Measurements from ENCODE around the gene CFAP57. TPM values are rescaled to one million over a fixed set of nuclear protein-coding genes. Genes with fewer than 3 reads are reported as not detected.
"Not testable (repeated sequence)": the region's sequence is repeated elsewhere in the genome, so short reads cannot be mapped to it uniquely, and the experiment has no call there.

The CFAP57 gene
- total RNA-seq, 2 experiments from 2014 or later, result not detected

- Mint-ChIP-seq H3K9me3 (peaks cover 2% of the 10 kb centered on the region), H3K4me1 (no peaks in the 10 kb centered on the region), H3K27me3 (peaks cover 18% of the 10 kb centered on the region), H3K4me3 (no peak overlapping the region), H3K27ac (no peak overlapping the region), H3K36me3 (ENCODE audit: low read depth) (no peaks in the 10 kb centered on the region)
- POLR2A ChIA-PET, result no interaction called here
- CTCF ChIA-PET, result no interaction called here
- DNase-seq, result no peak
These were observed 16.0 kb downstream of the CFAP57 start for GRCh38 chr1:43188106-43188505.

- Mint-ChIP-seq H3K36me3 (ENCODE audit: low read depth) (no peaks in the 10 kb centered on the region), H3K4me3 (no peak overlapping the region), H3K27ac (no peak overlapping the region), H3K27me3 (peaks cover 14% of the 10 kb centered on the region), H3K4me1 (no peaks in the 10 kb centered on the region), H3K9me3 (peaks cover 8% of the 10 kb centered on the region)
- DNase-seq, result no peak
- POLR2A ChIA-PET, result no interaction called here
- CTCF ChIA-PET, result interaction anchor here (1.2 kb wide), 1 partner anchor 8 kb away, joined by 4 read pairs; no protein-coding TSS in a partner anchor
These were observed 22.4 kb downstream of the CFAP57 start for GRCh38 chr1:43194509-43194908.

- Mint-ChIP-seq H3K4me3 (no peak overlapping the region), H3K36me3 (ENCODE audit: low read depth) (no peaks in the 10 kb centered on the region), H3K4me1 (no peaks in the 10 kb centered on the region), H3K27ac (no peak overlapping the region), H3K27me3 (peaks cover 6% of the 10 kb centered on the region), H3K9me3 (peaks cover 6% of the 10 kb centered on the region)
- ChIA-PET POLR2A (no interaction called here), CTCF (interaction anchor here (1.5 kb wide), 1 partner anchor 9 kb away, joined by 4 read pairs; no protein-coding TSS in a partner anchor)
- DNase-seq, result no peak
These were observed 25.4 kb downstream of the CFAP57 start for GRCh38 chr1:43197343-43198127.

- no peaks in the 10 kb centered on the region for H3K36me3 Mint-ChIP-seq (ENCODE audit: low read depth)
- no peaks in the 10 kb centered on the region for H3K4me1 Mint-ChIP-seq
- H3K9me3 Mint-ChIP-seq, result peaks cover 4% of the 10 kb centered on the region
- POLR2A ChIA-PET, result no interaction called here
- CTCF ChIA-PET, result no interaction called here
- no peak for DNase-seq
- no peak overlapping the region for H3K4me3 Mint-ChIP-seq
- peaks cover 4% of the 10 kb centered on the region for H3K27me3 Mint-ChIP-seq
- no peak overlapping the region for H3K27ac Mint-ChIP-seq
These were observed 27.1 kb downstream of the CFAP57 start for GRCh38 chr1:43199093-43199726.

- no peak overlapping the region for H3K4me3 Mint-ChIP-seq
- peaks cover 5% of the 10 kb centered on the region for H3K27me3 Mint-ChIP-seq
- POLR2A ChIA-PET, result no interaction called here
- CTCF ChIA-PET, result no interaction called here
- H3K27ac Mint-ChIP-seq, result no peak overlapping the region
- DNase-seq, result no peak
- no peaks in the 10 kb centered on the region for H3K9me3 Mint-ChIP-seq
- no peaks in the 10 kb centered on the region for H3K36me3 Mint-ChIP-seq (ENCODE audit: low read depth)
- H3K4me1 Mint-ChIP-seq, result peaks cover 1% of the 10 kb centered on the region
These were observed 31.7 kb downstream of the CFAP57 start for GRCh38 chr1:43203859-43204258.

GRCh38 chr1:43204394-43204793, 32.3 kb downstream of the CFAP57 start:
- Mint-ChIP-seq H3K9me3 (no peaks in the 10 kb centered on the region), H3K27ac (no peak overlapping the region), H3K36me3 (ENCODE audit: low read depth) (no peaks in the 10 kb centered on the region), H3K4me3 (no peak overlapping the region), H3K4me1 (peaks cover 1% of the 10 kb centered on the region), H3K27me3 (peaks cover 5% of the 10 kb centered on the region)
- DNase-seq, result no peak
- POLR2A ChIA-PET, result no interaction called here
- CTCF ChIA-PET, result no interaction called here

GRCh38 chr1:43205671-43206070, 33.5 kb downstream of the CFAP57 start:
- Mint-ChIP-seq H3K27me3 (peaks cover 9% of the 10 kb centered on the region), H3K4me1 (peaks cover 1% of the 10 kb centered on the region), H3K9me3 (no peaks in the 10 kb centered on the region), H3K27ac (no peak overlapping the region), H3K4me3 (no peak overlapping the region), H3K36me3 (ENCODE audit: low read depth) (no peaks in the 10 kb centered on the region)
- POLR2A ChIA-PET, result no interaction called here
- DNase-seq, result no peak
- CTCF ChIA-PET, result interaction anchor here (0.6 to 1.5 kb wide), 3 partner anchors 8 to 583 kb away, joined by 3 to 4 read pairs (median 3); no protein-coding TSS in a partner anchor

GRCh38 chr1:43206600-43207228, 34.6 kb downstream of the CFAP57 start:
- no peaks in the 10 kb centered on the region for H3K9me3 Mint-ChIP-seq
- H3K27me3 Mint-ChIP-seq, result peaks cover 9% of the 10 kb centered on the region
- ChIA-PET POLR2A (no interaction called here), CTCF (interaction anchor here (1.4 to 1.5 kb wide), 2 partner anchors 9 to 20 kb away, joined by 3 to 4 read pairs; no protein-coding TSS in a partner anchor)
- H3K36me3 Mint-ChIP-seq (ENCODE audit: low read depth), result no peaks in the 10 kb centered on the region
- H3K4me3 Mint-ChIP-seq, result no peak overlapping the region
- H3K4me1 Mint-ChIP-seq, result peaks cover 1% of the 10 kb centered on the region
- no peak overlapping the region for H3K27ac Mint-ChIP-seq
- no peak for DNase-seq

GRCh38 chr1:43207229-43207853, 35.2 kb downstream of the CFAP57 start:
- Mint-ChIP-seq H3K27me3 (peaks cover 9% of the 10 kb centered on the region), H3K36me3 (ENCODE audit: low read depth) (no peaks in the 10 kb centered on the region), H3K4me1 (peaks cover 1% of the 10 kb centered on the region), H3K27ac (no peak overlapping the region), H3K4me3 (no peak overlapping the region), H3K9me3 (no peaks in the 10 kb centered on the region)
- POLR2A ChIA-PET, result no interaction called here
- CTCF ChIA-PET, result interaction anchor here (1.4 kb wide), 1 partner anchor 9 kb away, joined by 4 read pairs; no protein-coding TSS in a partner anchor
- no peak for DNase-seq

- H3K9me3 Mint-ChIP-seq; H3K4me1 Mint-ChIP-seq; H3K36me3 Mint-ChIP-seq (ENCODE audit: low read depth); H3K4me3 Mint-ChIP-seq; CTCF ChIA-PET; POLR2A ChIA-PET; H3K27ac Mint-ChIP-seq; DNase-seq: not testable (repeated sequence)
- H3K27me3 Mint-ChIP-seq, result peaks cover 11% of the 10 kb centered on the region
These were observed 36.1 kb downstream of the CFAP57 start for GRCh38 chr1:43208277-43208676.

GRCh38 chr1:43214501-43215444, 42.6 kb downstream of the CFAP57 start:
- POLR2A ChIA-PET, result no interaction called here
- no peak overlapping the region for H3K4me3 Mint-ChIP-seq
- peaks cover 16% of the 10 kb centered on the region for H3K27me3 Mint-ChIP-seq
- no peak for DNase-seq
- no peaks in the 10 kb centered on the region for H3K9me3 Mint-ChIP-seq
- no peak overlapping the region for H3K27ac Mint-ChIP-seq
- H3K36me3 Mint-ChIP-seq (ENCODE audit: low read depth), result no peaks in the 10 kb centered on the region
- H3K4me1 Mint-ChIP-seq, result no peaks in the 10 kb centered on the region
- CTCF ChIA-PET, result interaction anchor here (0.9 to 1.0 kb wide), 2 partner anchors 20 to 29 kb away, joined by 3 read pairs; no protein-coding TSS in a partner anchor

- H3K27me3 Mint-ChIP-seq, result peaks cover 12% of the 10 kb centered on the region
- CTCF ChIA-PET, result no interaction called here
These were observed 45.6 kb downstream of the CFAP57 start for GRCh38 chr1:43217747-43218146.

More at GRCh38 chr1:43217747-43218146, 45.6 kb downstream of the CFAP57 start:
- no peak for DNase-seq
- no peaks in the 10 kb centered on the region for H3K36me3 Mint-ChIP-seq (ENCODE audit: low read depth)
- no peak overlapping the region for H3K27ac Mint-ChIP-seq
- POLR2A ChIA-PET, result no interaction called here
- H3K4me3 Mint-ChIP-seq, result no peak overlapping the region
- H3K9me3 Mint-ChIP-seq, result no peaks in the 10 kb centered on the region
- peaks cover 3% of the 10 kb centered on the region for H3K4me1 Mint-ChIP-seq

Measured in activated CD4-positive, alpha-beta T cell treated with anti-CD3 and anti-CD28 coated beads, Interleukin-2, amount 10 ng/mL, durations not matched to agents 7 days and 5 days (primary cell).